ENCODE measurements around the gene USP17L11.
"Not testable (repeated sequence)": the region's sequence is repeated elsewhere in the genome, so short reads cannot be mapped to it uniquely, and the experiment has no call there.

DNA sequence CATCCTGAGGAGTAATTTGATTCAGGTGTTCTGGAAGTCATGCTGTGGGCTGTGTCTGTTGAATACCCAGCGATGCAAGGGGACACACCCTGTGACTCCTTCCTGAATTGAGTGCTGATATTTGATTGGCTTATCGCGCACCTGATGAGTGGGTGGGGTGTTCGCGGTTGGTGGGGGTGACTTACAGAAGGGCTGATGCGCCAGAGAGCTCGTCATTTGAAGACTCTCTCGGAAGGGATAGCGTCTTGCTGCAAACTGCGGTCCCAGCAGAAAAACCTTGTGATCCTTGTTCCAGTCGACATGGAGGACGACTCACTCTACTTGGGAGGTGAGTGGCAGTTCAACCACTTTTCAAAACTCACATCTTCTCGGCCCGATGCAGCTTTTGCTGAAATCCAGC, at the start of gene USP17L11:
- not testable (repeated sequence) for TF ChIP-seq ZNF639 (tag by site-specific recombination; IDR thresholded peaks at IDR 0.05); ZNF660 (tag by site-specific recombination; IDR thresholded peaks at IDR 0.05); CTCF (tag by site-specific recombination; IDR thresholded peaks at IDR 0.05); ZNF792 (tag by site-specific recombination; IDR thresholded peaks at IDR 0.05); GLIS1 (tag by site-specific recombination; IDR thresholded peaks at IDR 0.05); ZNF776 (tag by site-specific recombination; IDR thresholded peaks at IDR 0.05; ENCODE audit: borderline replicate concordance)

Measured in HEK293 (cell line).